Gastrocnemius medialis (tissue), 4 donors: ENCODE data around the gene FAM13A.

Source experiments
- POLR2A ChIP-seq, 2 donors: fragments of 450-650 bp; IDR thresholded peaks; one replicate each; pipeline ENCODE4 v1.6.1; 2017; ENCODE audit warnings: antibody characterized with exemption in 2 of 2, mild to moderate bottlenecking in 2 of 2, moderate library complexity in 2 of 2
- TF ChIP-seq, protein P1 (sequence below), 5 experiments: fragments of 450-650 bp in 3 of 5; fragments of 200-600 bp in 2 of 5; sonication (generic) in 2 of 5; IDR thresholded peaks in 4 of 5; conservative IDR thresholded peaks in 1 of 5; 1 replicate in 4 of 5; 2 replicates in 1 of 5; pipeline ENCODE4 v1.5.1; 2016 to 2019; ENCODE audit warnings: antibody characterized with exemption in 5 of 5, mild to moderate bottlenecking in 3 of 5, moderate library complexity in 3 of 5

DNA sequence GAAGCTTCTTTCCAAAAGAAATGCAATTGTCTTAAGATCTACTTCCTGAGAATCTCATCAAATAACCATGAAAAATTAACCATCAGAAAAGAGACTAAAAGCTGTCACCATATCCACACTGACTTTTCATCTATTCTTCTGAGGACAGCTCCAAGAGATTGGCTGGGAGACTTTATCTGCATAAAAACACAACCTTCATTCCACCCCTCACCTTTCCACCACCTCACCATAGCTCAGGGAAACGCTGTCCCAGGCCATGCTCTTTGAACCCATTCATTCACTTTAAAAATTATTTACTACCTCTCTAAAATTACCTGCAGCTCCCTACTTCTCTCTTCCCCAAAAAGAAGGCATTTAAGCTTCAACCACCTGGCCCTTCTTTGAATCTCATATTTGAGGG lies 2.4 kb downstream of the FAM13A start:
- TF ChIP-seq, protein P1, sequence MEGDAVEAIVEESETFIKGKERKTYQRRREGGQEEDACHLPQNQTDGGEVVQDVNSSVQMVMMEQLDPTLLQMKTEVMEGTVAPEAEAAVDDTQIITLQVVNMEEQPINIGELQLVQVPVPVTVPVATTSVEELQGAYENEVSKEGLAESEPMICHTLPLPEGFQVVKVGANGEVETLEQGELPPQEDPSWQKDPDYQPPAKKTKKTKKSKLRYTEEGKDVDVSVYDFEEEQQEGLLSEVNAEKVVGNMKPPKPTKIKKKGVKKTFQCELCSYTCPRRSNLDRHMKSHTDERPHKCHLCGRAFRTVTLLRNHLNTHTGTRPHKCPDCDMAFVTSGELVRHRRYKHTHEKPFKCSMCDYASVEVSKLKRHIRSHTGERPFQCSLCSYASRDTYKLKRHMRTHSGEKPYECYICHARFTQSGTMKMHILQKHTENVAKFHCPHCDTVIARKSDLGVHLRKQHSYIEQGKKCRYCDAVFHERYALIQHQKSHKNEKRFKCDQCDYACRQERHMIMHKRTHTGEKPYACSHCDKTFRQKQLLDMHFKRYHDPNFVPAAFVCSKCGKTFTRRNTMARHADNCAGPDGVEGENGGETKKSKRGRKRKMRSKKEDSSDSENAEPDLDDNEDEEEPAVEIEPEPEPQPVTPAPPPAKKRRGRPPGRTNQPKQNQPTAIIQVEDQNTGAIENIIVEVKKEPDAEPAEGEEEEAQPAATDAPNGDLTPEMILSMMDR (IDR thresholded peaks at IDR 0.05 in 4 of 5, conservative IDR thresholded peaks at IDR 0.05 in 1 of 5), result no peak
- TF ChIP-seq POLR2A (IDR thresholded peaks at IDR 0.05), result no peak
